ENCODE results near the gene NMT1. TPM values are rescaled to one million over a fixed set of nuclear protein-coding genes. Genes with fewer than 3 reads are reported as not detected.

NMT1 gene
- total RNA-seq, 1 experiment from 2014 or later: 173 TPM

DNA sequence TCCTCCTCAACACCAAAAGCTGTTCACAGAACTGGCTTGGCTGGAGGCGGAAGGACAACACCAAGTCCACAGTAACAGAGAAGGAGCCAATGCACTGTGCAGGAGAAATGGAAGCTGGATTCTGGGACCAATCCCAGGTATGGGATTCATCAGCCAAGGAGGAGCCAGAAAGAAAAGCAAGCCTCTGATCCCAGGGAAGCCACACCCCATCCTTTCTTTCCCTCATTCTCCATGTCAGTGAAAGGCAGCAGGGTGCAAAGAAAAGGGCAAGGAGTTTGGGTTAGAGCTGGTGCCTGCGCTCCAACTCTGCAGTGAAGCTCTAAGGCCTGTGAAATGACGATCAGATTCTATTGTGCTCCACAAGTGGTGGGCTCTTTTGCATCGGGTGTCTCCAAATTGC is 20.7 kb upstream of the NMT1 start:
- H3K27me3 ChIP-seq (replicated peaks; ENCODE audit: control insufficient read depth, insufficient read depth, low read length): no peaks in the 10 kb centered on the region
- H3K36me3 ChIP-seq (ENCODE audit: control insufficient read depth, insufficient read depth, low read length): no peaks in the 10 kb centered on the region
- TF ChIP-seq, protein P1, sequence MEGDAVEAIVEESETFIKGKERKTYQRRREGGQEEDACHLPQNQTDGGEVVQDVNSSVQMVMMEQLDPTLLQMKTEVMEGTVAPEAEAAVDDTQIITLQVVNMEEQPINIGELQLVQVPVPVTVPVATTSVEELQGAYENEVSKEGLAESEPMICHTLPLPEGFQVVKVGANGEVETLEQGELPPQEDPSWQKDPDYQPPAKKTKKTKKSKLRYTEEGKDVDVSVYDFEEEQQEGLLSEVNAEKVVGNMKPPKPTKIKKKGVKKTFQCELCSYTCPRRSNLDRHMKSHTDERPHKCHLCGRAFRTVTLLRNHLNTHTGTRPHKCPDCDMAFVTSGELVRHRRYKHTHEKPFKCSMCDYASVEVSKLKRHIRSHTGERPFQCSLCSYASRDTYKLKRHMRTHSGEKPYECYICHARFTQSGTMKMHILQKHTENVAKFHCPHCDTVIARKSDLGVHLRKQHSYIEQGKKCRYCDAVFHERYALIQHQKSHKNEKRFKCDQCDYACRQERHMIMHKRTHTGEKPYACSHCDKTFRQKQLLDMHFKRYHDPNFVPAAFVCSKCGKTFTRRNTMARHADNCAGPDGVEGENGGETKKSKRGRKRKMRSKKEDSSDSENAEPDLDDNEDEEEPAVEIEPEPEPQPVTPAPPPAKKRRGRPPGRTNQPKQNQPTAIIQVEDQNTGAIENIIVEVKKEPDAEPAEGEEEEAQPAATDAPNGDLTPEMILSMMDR (IDR thresholded peaks at IDR 0.05; ENCODE audit: insufficient read depth in 1 of 2, low read depth in 1 of 2, low read length in 1 of 2, severe bottlenecking in 1 of 2, unreplicated experiment in 1 of 2): no peak
- H3K4me3 ChIP-seq (ENCODE audit: low read depth, low read length): no peak overlapping the region
- intact Hi-C loops (cut with micrococcal nuclease; ENCODE audit: unreplicated experiment): no loop called here
- H3K4me1 ChIP-seq: peaks cover 5% of the 10 kb centered on the region; the same call in 1 of the 2 replicates
- H3K4me3 Mint-ChIP-seq (ENCODE audit: unreplicated experiment): no peak overlapping the region
- no peaks in the 10 kb centered on the region for H3K36me3 Mint-ChIP-seq (ENCODE audit: insufficient read depth, unreplicated experiment)
- no peaks in the 10 kb centered on the region for H3K9me3 ChIP-seq
- ChIA-PET CTCF (interaction anchor here (0.6 kb wide), 1 partner anchor 54 kb away, joined by 5 read pairs; no protein-coding TSS in a partner anchor), POLR2A (interaction anchor here (0.6 to 1.1 kb wide), 2 partner anchors 21 to 30 kb away, joined by 3 to 4 read pairs; partner anchors contain the start of gene NMT1)
- no TSS peak for BruUV-seq (replicated peaks)
- no peaks in the 10 kb centered on the region for H3K4me1 Mint-ChIP-seq (ENCODE audit: low read depth, unreplicated experiment)
- no peaks in the 10 kb centered on the region for H3K27me3 Mint-ChIP-seq (ENCODE audit: insufficient read depth, unreplicated experiment)
- DNase-seq: no peak
- no peaks in the 10 kb centered on the region for H3K9me3 Mint-ChIP-seq (ENCODE audit: unreplicated experiment)
- no peak overlapping the region for H3K27ac Mint-ChIP-seq (ENCODE audit: unreplicated experiment)

DNA sequence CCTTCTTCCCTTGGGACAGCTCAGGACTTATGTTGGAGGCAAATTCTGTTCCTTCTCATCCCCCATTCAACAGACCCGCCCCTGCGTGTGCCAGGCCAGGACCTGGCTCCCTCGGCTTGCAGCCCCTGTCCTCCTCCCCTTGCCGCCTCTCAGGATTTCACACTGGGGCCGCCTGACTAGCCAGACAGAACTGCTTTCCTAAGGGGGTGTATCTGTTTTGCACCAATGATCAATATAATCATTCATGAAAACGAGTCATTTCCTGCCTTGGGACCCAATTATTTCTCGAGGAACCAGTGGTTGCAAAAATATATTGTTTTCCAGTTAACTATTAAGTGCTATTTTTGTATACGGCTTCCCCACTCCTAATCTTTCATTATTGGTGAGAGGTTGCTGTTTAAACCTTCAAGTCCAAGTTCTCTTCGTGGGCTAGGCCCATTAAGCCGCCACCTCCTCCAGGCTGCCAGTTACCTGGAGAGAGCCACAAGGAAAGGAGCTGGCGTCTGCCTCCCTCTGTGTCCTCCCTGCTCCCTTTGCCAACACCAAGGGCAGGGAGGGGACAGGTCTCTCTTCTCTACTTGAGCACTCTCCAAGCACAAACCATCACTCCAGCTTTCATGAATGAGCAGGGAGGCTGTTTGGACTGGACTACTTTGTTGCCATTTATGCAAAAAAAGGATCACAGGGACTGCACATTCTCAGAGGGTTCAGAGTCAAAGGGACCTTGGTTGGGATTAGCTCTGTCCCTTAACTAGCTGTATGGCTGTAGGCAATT is 18.6 kb upstream of the NMT1 start:
- Histone ChIP-seq H3K4me3 (ENCODE audit: low read depth, low read length) (no peak overlapping the region), H3K4me1 (peaks cover 9% of the 10 kb centered on the region; the same call in 1 of the 2 replicates), H3K9me3 (no peaks in the 10 kb centered on the region), H3K36me3 (ENCODE audit: control insufficient read depth, insufficient read depth, low read length) (no peaks in the 10 kb centered on the region), H3K27me3 (replicated peaks; ENCODE audit: control insufficient read depth, insufficient read depth, low read length) (no peaks in the 10 kb centered on the region)
- no peaks in the 10 kb centered on the region for H3K27me3 Mint-ChIP-seq (ENCODE audit: insufficient read depth, unreplicated experiment)
- H3K4me3 Mint-ChIP-seq (ENCODE audit: unreplicated experiment): no peak overlapping the region
- intact Hi-C loops (cut with micrococcal nuclease; ENCODE audit: unreplicated experiment): no loop called here
- CTCF ChIA-PET: interaction anchor here (0.7 kb wide), 1 partner anchor 292 kb away, joined by 3 read pairs; no protein-coding TSS in a partner anchor
- no peaks in the 10 kb centered on the region for H3K36me3 Mint-ChIP-seq (ENCODE audit: insufficient read depth, unreplicated experiment)
- H3K27ac Mint-ChIP-seq (ENCODE audit: unreplicated experiment): no peak overlapping the region
- no peaks in the 10 kb centered on the region for H3K4me1 Mint-ChIP-seq (ENCODE audit: low read depth, unreplicated experiment)
- TF ChIP-seq, protein P1 (IDR thresholded peaks at IDR 0.05; ENCODE audit: insufficient read depth in 1 of 2, low read depth in 1 of 2, low read length in 1 of 2, severe bottlenecking in 1 of 2, unreplicated experiment in 1 of 2): no peak
- POLR2A ChIA-PET: no interaction called here
- DNase-seq: no peak
- H3K9me3 Mint-ChIP-seq (ENCODE audit: unreplicated experiment): no peaks in the 10 kb centered on the region
- no TSS peak for BruUV-seq (replicated peaks)

DNA sequence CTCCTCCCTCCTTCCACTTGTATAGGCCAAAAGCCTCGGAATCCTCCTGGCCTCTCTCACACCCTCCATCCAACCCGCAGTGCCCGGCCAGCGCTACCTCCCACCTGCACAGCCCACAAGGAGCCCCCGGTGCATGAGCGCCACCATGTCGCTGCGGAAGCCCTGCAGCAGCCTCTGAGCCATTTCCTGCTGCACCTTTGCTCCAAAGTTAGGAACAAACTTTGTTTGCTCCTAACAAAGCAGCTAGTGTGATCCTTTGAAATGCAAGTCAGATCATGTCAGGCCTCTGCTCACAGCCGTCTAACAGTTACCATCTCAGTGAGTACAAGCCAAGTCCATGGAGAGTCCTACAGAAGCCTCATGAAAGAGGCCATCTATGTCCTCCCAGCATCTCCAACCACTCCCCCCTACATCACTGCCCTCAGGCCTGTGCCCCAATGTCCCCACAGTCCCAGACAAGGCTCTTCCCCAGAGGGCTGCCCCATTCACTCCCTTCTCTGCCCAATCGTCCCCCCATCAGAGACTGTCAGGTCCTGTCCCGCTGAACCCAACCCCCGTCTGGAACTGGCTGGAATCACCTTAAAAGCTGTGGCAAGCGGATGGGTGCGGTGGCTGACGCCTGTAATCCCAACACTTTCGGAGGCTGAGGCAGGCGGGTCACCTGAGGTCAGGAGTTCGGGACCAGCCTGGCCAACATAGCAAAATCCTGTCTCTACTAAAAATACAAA is 17.1 kb upstream of the NMT1 start:
- H3K4me3 ChIP-seq (ENCODE audit: low read depth, low read length): no peak overlapping the region
- H3K4me1 ChIP-seq: peaks cover 9% of the 10 kb centered on the region; the same call in 1 of the 2 replicates
- no peaks in the 10 kb centered on the region for H3K9me3 Mint-ChIP-seq (ENCODE audit: unreplicated experiment)
- no peak for DNase-seq
- H3K36me3 ChIP-seq (ENCODE audit: control insufficient read depth, insufficient read depth, low read length): no peaks in the 10 kb centered on the region
- no TSS peak for BruUV-seq (replicated peaks)
- no peaks in the 10 kb centered on the region for H3K9me3 ChIP-seq
- ChIA-PET POLR2A (no interaction called here), CTCF (no interaction called here)
- no peak overlapping the region for H3K4me3 Mint-ChIP-seq (ENCODE audit: unreplicated experiment)
- no peaks in the 10 kb centered on the region for H3K36me3 Mint-ChIP-seq (ENCODE audit: insufficient read depth, unreplicated experiment)
- no peaks in the 10 kb centered on the region for H3K4me1 Mint-ChIP-seq (ENCODE audit: low read depth, unreplicated experiment)
- TF ChIP-seq, protein P1 (IDR thresholded peaks at IDR 0.05; ENCODE audit: insufficient read depth in 1 of 2, low read depth in 1 of 2, low read length in 1 of 2, severe bottlenecking in 1 of 2, unreplicated experiment in 1 of 2): no peak
- H3K27me3 ChIP-seq (replicated peaks; ENCODE audit: control insufficient read depth, insufficient read depth, low read length): no peaks in the 10 kb centered on the region
- no peak overlapping the region for H3K27ac Mint-ChIP-seq (ENCODE audit: unreplicated experiment)
- intact Hi-C loops (cut with micrococcal nuclease; ENCODE audit: unreplicated experiment): no loop called here
- no peaks in the 10 kb centered on the region for H3K27me3 Mint-ChIP-seq (ENCODE audit: insufficient read depth, unreplicated experiment)

Data from Caco-2 (cell line).